Smooth muscle cell (in vitro differentiated cells): Measurements from ENCODE around the gene EHD1. TPM values are rescaled to one million over a fixed set of nuclear protein-coding genes. Genes with fewer than 3 reads are reported as not detected.

Experiments
- DNase-seq: peaks from one replicate; lab custom pipeline; 2025; ENCODE audit not compliant: unreplicated experiment; lab: John Stamatoyannopoulos, UW
- H2AFZ ChIP-seq: fragments of 200-600 bp; sonication (generic); 2 replicates; pipeline ENCODE4 v1.6.0; 2016; ENCODE audit warnings: antibody characterized with exemption, low read depth, mild to moderate bottlenecking
- H3F3A ChIP-seq: fragments of 200-600 bp; sonication (generic); 2 replicates; pipeline ENCODE4 v1.6.0; 2017; ENCODE audit warnings: antibody characterized with exemption, low read depth
- H3K27ac ChIP-seq: fragments of 200-600 bp; sonication (generic); 2 replicates; pipeline ENCODE4 v1.5.1; 2016; ENCODE audit warnings: low read depth, mild to moderate bottlenecking
- H3K27me3 ChIP-seq: fragments of 200-600 bp; sonication (generic); 2 replicates; pipeline ENCODE4 v1.6.1; 2016; ENCODE audit warnings: low read depth, mild to moderate bottlenecking
- H3K36me3 ChIP-seq: fragments of 200-600 bp; sonication (generic); 2 replicates; pipeline ENCODE4 v1.5.1; 2016; ENCODE audit warnings: low read depth
- H3K4me1 ChIP-seq: fragments of 200-600 bp; sonication (generic); 2 replicates; pipeline ENCODE4 v1.5.1; 2016; ENCODE audit warnings: low read depth
- H3K4me2 ChIP-seq: fragments of 200-600 bp; sonication (generic); 2 replicates; pipeline ENCODE4 v1.6.0; 2016; ENCODE audit warnings: mild to moderate bottlenecking
- H3K4me3 ChIP-seq: fragments of 200-600 bp; sonication (generic); 2 replicates; pipeline ENCODE4 v1.5.1; 2016; ENCODE audit warnings: mild to moderate bottlenecking
- H3K79me2 ChIP-seq: fragments of 200-600 bp; sonication (generic); 2 replicates; pipeline ENCODE4 v1.6.0; 2016; ENCODE audit warnings: low read depth, mild to moderate bottlenecking
- H3K9ac ChIP-seq: fragments of 200-600 bp; sonication (generic); 2 replicates; pipeline ENCODE4 v1.6.0; 2016; ENCODE audit warnings: low read depth
- H3K9me3 ChIP-seq: fragments of 200-600 bp; sonication (generic); replicated peaks from 2 replicates; pipeline ENCODE4 v1.5.1; 2016; ENCODE audit warnings: low read depth
- H4K20me1 ChIP-seq: fragments of 200-600 bp; sonication (generic); 2 replicates; pipeline ENCODE4 v1.6.0; 2016; ENCODE audit warnings: low read depth
- CTCF ChIP-seq: fragments of 200-600 bp; sonication (generic); IDR thresholded peaks from 2 replicates; pipeline ENCODE4 v1.5.1; 2017; ENCODE audit warnings: borderline replicate concordance, mild to moderate bottlenecking, antibody characterized with exemption; ENCODE audit not compliant: insufficient read depth, poor library complexity, severe bottlenecking
- WGBS: methylation state at CpG from one replicate; pipeline ENCODE4 v1.1.7; 2016; ENCODE audit warnings: low lambda C conversion rate; 5-methylcytosine and 5-hydroxymethylcytosine counted together
- polyA plus RNA-seq: library from polyadenylated mRNA; unstranded; fragments of >200 nt; fragmentation: Nextera tagmentation; extraction: Ambion mirVana; gene quantifications from 2 replicates; pipeline ENCODE4 v1.2.1, GENCODE V29; 2016
- total RNA-seq: library from RNA; depleted of rRNA; stranded (reverse); fragments of >200 nt; gene quantifications from 2 replicates; pipeline ENCODE4 v1.2.3, GENCODE V29; 2014

EHD1 gene
- total and polyA plus RNA-seq, 2 experiments from 2014 or later, result 42.8 to 59.8 TPM

- Histone ChIP-seq H3K9ac (no peak overlapping the region), H3K4me3 (no peak overlapping the region), H3K36me3 (no peaks in the 10 kb centered on the region), H3K4me2 (no peak overlapping the region), H4K20me1 (no peaks in the 10 kb centered on the region), H3K27ac (no peak overlapping the region), H2AFZ (no peak overlapping the region), H3K27me3 (no peaks in the 10 kb centered on the region), H3F3A (peaks cover 14% of the 10 kb centered on the region), H3K9me3 (no peaks in the 10 kb centered on the region), H3K4me1 (peaks cover 24% of the 10 kb centered on the region), H3K79me2 (no peaks in the 10 kb centered on the region)
- WGBS, result 91% methylated on average over 8 of the region's 8 CpGs
- no peak for TF ChIP-seq CTCF
- no peak for DNase-seq
These were observed 5.6 kb upstream of the EHD1 start for GRCh38 chr11:64884019-64884418.

- no peaks in the 10 kb centered on the region for H3K9me3 ChIP-seq
- H3K36me3 ChIP-seq, result no peaks in the 10 kb centered on the region
- H3K27ac ChIP-seq, result no peak overlapping the region
- no peak overlapping the region for H3K4me3 ChIP-seq
- no peak for TF ChIP-seq CTCF
- H3K9ac ChIP-seq, result no peak overlapping the region
- H3K27me3 ChIP-seq, result no peaks in the 10 kb centered on the region
- DNase-seq, result no peak
- H4K20me1 ChIP-seq, result no peaks in the 10 kb centered on the region
- no peak overlapping the region for H3K4me2 ChIP-seq
- peaks cover 14% of the 10 kb centered on the region for H3F3A ChIP-seq
- H3K4me1 ChIP-seq, result peaks cover 19% of the 10 kb centered on the region
- no peak overlapping the region for H2AFZ ChIP-seq
- 93% methylated on average over 5 of the region's 5 CpGs for WGBS
- H3K79me2 ChIP-seq, result no peaks in the 10 kb centered on the region
These were observed 5.2 kb upstream of the EHD1 start for GRCh38 chr11:64883575-64883974.

DNA sequence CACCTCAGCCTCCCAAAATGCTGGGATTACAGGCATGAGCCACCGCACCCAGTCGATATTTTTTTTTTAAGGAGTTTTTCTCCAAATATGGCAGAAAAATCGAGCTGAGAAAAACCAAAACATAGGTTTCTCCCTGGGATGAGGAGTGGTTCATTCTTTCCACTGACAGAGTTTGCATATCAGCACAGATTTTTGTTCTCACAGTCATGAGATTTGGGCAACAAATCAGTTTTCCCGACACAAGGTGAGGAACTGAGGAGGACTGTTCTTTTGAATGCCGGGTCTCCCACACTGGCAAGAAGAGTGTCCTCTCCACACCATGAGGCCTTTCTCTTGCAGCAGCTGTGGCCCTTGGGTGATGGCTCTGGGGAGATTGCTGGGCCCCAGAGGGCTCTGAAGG is 3.8 kb upstream of the EHD1 start:
- Histone ChIP-seq H3K9me3 (no peaks in the 10 kb centered on the region), H2AFZ (no peak overlapping the region), H3K27me3 (no peaks in the 10 kb centered on the region), H3K79me2 (peaks cover 10% of the 10 kb centered on the region), H3K4me3 (no peak overlapping the region), H3K27ac (no peak overlapping the region), H3K4me2 (no peak overlapping the region), H3K4me1 (peaks cover 7% of the 10 kb centered on the region), H3K9ac (no peak overlapping the region), H3K36me3 (no peaks in the 10 kb centered on the region), H4K20me1 (peaks cover 7% of the 10 kb centered on the region), H3F3A (peaks cover 10% of the 10 kb centered on the region)
- no peak for DNase-seq
- WGBS, result 68% methylated on average over 5 of the region's 5 CpGs
- no peak for TF ChIP-seq CTCF

DNA sequence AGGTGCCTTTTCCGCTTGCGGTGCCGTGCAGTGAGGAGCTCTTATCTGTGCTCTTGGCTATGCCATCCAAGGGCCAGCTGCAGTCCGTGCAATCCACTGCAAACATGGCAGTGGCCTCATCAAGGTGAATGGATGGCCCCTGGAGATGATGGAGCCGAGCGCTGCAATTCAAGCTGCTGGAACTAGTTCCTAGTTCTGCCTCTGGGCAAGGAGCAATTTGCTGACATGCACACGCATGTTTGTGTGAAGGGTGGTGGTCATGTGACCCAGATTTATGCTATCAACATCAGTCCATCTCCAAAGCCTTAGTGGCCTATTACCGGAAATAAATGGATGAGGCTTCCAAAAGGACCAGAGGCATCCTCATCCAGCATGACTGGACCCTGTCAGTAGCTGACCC is 3.1 kb upstream of the EHD1 start:
- Histone ChIP-seq H3K27ac (no peak overlapping the region), H3K4me1 (peaks cover 12% of the 10 kb centered on the region), H3K36me3 (no peaks in the 10 kb centered on the region), H3K9me3 (no peaks in the 10 kb centered on the region), H3K4me3 (no peak overlapping the region), H4K20me1 (peaks cover 14% of the 10 kb centered on the region), H3K79me2 (peaks cover 18% of the 10 kb centered on the region), H3K9ac (no peak overlapping the region), H3K27me3 (no peaks in the 10 kb centered on the region), H3K4me2 (no peak overlapping the region), H2AFZ (no peak overlapping the region), H3F3A (peaks cover 4% of the 10 kb centered on the region)
- no peak for TF ChIP-seq CTCF
- 82% methylated on average over 8 of the region's 8 CpGs for WGBS
- DNase-seq, result no peak
